ENCODE results near the gene ERBB3. TPM values are rescaled to one million over a fixed set of nuclear protein-coding genes. Genes with fewer than 3 reads are reported as not detected.
A peak's percentile ranks its signal among the peaks of the same experiment; 100 is the strongest.

The ERBB3 gene
- 1 to 10 TPM; 1.1 to 3.2 TPM for total RNA-seq

DNA sequence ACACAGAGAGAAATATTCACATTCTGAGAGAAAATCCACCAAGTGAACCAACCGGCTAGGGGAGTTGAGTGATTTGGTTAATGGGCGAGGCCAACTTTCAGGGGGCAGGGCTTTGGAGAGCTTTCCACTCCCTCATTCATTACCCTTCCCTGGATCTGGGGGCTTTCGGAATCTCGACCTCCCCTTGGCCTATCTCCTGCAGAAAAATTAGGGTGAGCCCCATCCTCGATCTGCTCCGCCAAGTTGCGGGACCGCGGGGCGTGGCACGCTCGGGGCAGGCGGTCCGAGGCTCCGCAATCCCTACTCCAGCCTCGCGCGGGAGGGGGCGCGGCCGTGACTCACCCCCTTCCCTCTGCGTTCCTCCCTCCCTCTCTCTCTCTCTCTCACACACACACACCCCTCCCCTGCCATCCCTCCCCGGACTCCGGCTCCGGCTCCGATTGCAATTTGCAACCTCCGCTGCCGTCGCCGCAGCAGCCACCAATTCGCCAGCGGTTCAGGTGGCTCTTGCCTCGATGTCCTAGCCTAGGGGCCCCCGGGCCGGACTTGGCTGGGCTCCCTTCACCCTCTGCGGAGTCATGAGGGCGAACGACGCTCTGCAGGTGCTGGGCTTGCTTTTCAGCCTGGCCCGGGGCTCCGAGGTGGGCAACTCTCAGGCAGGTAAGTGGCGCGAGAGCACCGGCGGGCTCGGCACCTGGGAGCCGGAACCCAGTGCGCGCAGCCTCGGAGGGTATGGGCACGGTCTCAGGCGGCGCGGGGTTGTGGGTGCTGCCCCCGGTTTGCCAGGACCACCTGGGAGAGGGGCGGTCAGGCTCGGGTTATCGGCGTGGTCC lies at the start of gene ERBB3:
Gene ERBB3, plus strand, starts transcription at position 443 of the 833 bp plus-strand sequence. Its CDS starts 136 bp downstream, at position 579.
- DNase-seq (ENCODE audit: low spot score), result peak; percentile 59

DNA sequence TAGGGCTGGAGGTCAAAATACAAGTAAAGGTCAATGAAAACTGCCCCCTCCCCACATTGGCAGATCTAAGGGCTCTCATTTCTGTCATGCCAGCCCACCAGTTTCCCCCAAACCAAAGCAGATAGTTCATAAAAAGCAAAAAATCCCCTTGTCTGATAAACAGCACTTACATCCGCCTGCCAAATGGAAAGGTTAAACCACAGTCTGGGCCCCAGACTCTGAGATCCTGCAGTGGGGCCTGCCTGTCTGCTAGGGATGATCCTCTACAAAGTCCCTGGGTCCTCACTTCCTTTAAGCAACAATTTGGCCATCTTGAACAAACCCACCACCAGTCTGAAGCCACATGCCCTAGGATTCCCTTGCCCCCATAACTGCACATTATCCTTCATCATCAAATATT lies 48.0 kb upstream of the ERBB3 start:
- Histone ChIP-seq H3K4me1 (ENCODE audit: control insufficient read depth in 1 of 2, low read depth in 2 of 2) (no peaks in the 10 kb centered on the region), H3K36me3 (peaks cover 19% of the 10 kb centered on the region), H3K27ac (no peak overlapping the region), H3K27me3 (replicated peaks; ENCODE audit: insufficient read depth) (no peaks in the 10 kb centered on the region), H3K9me3 (no peaks in the 10 kb centered on the region), H3K4me3 (no peak overlapping the region)
- DNase-seq (ENCODE audit: low spot score) (no peak), ATAC-seq (ENCODE audit: insufficient number of reproducible peaks, low FRiP score, low read depth) (no peak)
- TF ChIP-seq, protein P1, sequence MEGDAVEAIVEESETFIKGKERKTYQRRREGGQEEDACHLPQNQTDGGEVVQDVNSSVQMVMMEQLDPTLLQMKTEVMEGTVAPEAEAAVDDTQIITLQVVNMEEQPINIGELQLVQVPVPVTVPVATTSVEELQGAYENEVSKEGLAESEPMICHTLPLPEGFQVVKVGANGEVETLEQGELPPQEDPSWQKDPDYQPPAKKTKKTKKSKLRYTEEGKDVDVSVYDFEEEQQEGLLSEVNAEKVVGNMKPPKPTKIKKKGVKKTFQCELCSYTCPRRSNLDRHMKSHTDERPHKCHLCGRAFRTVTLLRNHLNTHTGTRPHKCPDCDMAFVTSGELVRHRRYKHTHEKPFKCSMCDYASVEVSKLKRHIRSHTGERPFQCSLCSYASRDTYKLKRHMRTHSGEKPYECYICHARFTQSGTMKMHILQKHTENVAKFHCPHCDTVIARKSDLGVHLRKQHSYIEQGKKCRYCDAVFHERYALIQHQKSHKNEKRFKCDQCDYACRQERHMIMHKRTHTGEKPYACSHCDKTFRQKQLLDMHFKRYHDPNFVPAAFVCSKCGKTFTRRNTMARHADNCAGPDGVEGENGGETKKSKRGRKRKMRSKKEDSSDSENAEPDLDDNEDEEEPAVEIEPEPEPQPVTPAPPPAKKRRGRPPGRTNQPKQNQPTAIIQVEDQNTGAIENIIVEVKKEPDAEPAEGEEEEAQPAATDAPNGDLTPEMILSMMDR (IDR thresholded peaks at IDR 0.05), result no peak

More for the DNA sequence above, at the start of gene ERBB3:
- H3K4me1 ChIP-seq (ENCODE audit: control insufficient read depth in 1 of 2, low read depth in 2 of 2), result peaks cover 5 to 21% of the 10 kb centered on the region in 2 donors
- peak within 1 kb of the TSS; percentile 62 to 71 for H3K27ac ChIP-seq
- peak within 1 kb of the TSS; percentile 79 for H3K4me3 ChIP-seq
- TF ChIP-seq, protein P1 (IDR thresholded peaks at IDR 0.05), result no peak
- H3K36me3 ChIP-seq, result no peaks in the 10 kb centered on the region
- ATAC-seq (ENCODE audit: insufficient number of reproducible peaks, low FRiP score, low read depth), result peak; percentile 94
- H3K27me3 ChIP-seq (replicated peaks; ENCODE audit: insufficient read depth), result no peaks in the 10 kb centered on the region
- no peaks in the 10 kb centered on the region for H3K9me3 ChIP-seq

DNA sequence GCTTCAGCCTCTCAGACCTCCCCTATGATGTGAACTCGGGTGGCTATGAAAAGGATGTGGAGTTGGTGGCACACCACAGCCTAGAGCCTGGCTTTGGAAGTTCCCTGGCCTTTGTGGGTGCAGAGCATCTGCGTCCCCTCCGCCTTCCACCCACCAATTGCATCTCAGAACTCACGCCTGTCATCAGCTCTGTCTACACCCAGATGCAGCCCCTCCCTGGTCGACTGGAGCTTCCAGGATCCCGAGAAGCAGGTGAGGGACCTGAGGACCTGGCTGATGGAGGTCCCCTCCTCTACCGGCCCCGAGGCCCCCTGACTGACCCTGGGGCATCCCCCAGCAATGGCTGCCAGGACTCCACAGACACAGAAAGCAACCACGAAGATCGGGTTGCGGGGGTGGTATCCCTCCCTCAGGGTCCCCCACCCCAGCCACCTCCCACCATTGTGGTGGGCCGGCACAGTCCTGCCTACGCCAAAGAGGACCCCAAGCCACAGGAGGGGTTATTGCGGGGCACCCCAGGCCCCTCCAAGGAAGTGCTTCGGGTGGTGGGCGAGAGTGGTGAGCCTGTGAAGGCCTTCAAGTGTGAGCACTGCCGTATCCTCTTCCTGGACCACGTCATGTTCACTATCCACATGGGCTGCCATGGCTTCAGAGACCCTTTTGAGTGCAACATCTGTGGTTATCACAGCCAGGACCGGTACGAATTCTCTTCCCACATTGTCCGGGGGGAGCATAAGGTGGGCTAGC lies 45.2 kb upstream of the ERBB3 start:
- no peak overlapping the region for H3K27ac ChIP-seq
- H3K36me3 ChIP-seq, result peaks cover 19% of the 10 kb centered on the region
- DNase-seq (ENCODE audit: low spot score), result no peak
- no peak overlapping the region for H3K4me3 ChIP-seq
- no peaks in the 10 kb centered on the region for H3K9me3 ChIP-seq
- TF ChIP-seq, protein P1 (IDR thresholded peaks at IDR 0.05), result no peak
- H3K4me1 ChIP-seq (ENCODE audit: control insufficient read depth in 1 of 2, low read depth in 2 of 2), result no peaks in the 10 kb centered on the region
- H3K27me3 ChIP-seq (replicated peaks; ENCODE audit: insufficient read depth), result no peaks in the 10 kb centered on the region
- no peak for ATAC-seq (ENCODE audit: insufficient number of reproducible peaks, low FRiP score, low read depth)

DNA sequence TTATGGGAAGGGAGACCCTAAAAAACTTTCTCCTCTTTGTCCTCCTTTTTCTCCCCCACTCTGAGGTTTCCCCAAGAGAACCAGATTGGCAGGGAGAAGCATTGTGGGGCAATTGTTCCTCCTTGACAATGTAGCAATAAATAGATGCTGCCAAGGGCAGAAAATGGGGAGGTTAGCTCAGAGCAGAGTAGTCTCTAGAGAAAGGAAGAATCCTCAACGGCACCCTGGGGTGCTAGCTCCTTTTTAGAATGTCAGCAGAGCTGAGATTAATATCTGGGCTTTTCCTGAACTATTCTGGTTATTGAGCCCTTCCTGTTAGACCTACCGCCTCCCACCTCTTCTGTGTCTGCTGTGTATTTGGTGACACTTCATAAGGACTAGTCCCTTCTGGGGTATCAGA lies 42.8 kb upstream of the ERBB3 start:
- Histone ChIP-seq H3K4me3 (no peak overlapping the region), H3K27me3 (replicated peaks; ENCODE audit: insufficient read depth) (no peaks in the 10 kb centered on the region), H3K27ac (no peak overlapping the region), H3K36me3 (peaks cover 19% of the 10 kb centered on the region), H3K4me1 (ENCODE audit: control insufficient read depth in 1 of 2, low read depth in 2 of 2) (peaks cover 4 to 9% of the 10 kb centered on the region in 2 donors), H3K9me3 (no peaks in the 10 kb centered on the region)
- ATAC-seq (ENCODE audit: insufficient number of reproducible peaks, low FRiP score, low read depth) (no peak), DNase-seq (ENCODE audit: low spot score) (no peak)
- TF ChIP-seq, protein P1 (IDR thresholded peaks at IDR 0.05), result no peak

DNA sequence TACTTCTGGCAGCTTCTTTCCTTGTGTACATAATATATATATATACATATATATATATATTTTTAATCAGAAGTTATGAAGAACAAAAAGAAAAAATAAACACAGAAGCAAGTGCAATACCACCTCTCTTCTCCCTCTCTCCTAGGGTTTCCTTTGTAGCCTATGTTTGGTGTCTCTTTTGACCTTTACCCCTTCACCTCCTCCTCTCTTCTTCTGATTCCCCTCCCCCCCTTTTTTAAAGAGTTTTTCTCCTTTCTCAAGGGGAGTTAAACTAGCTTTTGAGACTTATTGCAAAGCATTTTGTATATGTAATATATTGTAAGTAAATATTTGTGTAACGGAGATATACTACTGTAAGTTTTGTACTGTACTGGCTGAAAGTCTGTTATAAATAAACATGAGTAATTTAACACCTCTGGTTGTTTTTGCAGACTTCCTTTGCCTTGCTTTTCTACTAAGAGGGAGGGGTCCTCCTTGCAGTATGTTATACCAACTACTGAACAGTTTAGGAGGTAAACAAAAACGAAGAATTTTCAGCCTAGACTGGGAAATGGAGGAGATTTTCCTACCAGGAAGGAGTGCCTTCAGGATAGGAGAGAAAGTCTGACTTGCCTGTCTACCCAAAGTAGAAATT lies 41.8 kb upstream of the ERBB3 start:
- Histone ChIP-seq H3K27me3 (replicated peaks; ENCODE audit: insufficient read depth) (no peaks in the 10 kb centered on the region), H3K4me1 (ENCODE audit: control insufficient read depth in 1 of 2, low read depth in 2 of 2) (peaks cover 11 to 15% of the 10 kb centered on the region in 2 donors), H3K27ac (no peak overlapping the region), H3K4me3 (no peak overlapping the region), H3K9me3 (no peaks in the 10 kb centered on the region), H3K36me3 (peaks cover 10% of the 10 kb centered on the region)
- ATAC-seq (ENCODE audit: insufficient number of reproducible peaks, low FRiP score, low read depth), result no peak
- no peak for DNase-seq (ENCODE audit: low spot score)
- TF ChIP-seq, protein P1 (IDR thresholded peaks at IDR 0.05), result no peak

Measured in thoracic aorta (tissue), 2 donors.